ENCODE results near the gene ELMOD3. TPM values are rescaled to one million over a fixed set of nuclear protein-coding genes. Genes with fewer than 3 reads are reported as not detected.

Gene ELMOD3
- polyA plus RNA-seq, 1 of the 3 experiments (the other 2 are of a cell fraction), result 15.4 TPM

- Histone ChIP-seq H3K36me3 (replicated peaks in 1 of 2; ENCODE audit: control insufficient read depth in 1 of 2, insufficient read depth in 2 of 2, low read length in 1 of 2) (no peaks in the 10 kb centered on the region), H3K4me3 (ENCODE audit: low read depth in 2 of 2, low read length in 1 of 2) (no peak overlapping the region), H4K20me1 (ENCODE audit: insufficient read depth) (no peaks in the 10 kb centered on the region), H3K79me2 (ENCODE audit: insufficient read depth) (no peaks in the 10 kb centered on the region), H3K27ac (ENCODE audit: low read depth in 2 of 2, low read length in 1 of 2) (no peak overlapping the region), H3K9me2 (no peaks in the 10 kb centered on the region), H3K9me3 (no peaks in the 10 kb centered on the region), H3K9ac (no peak overlapping the region), H3F3A (replicated peaks; ENCODE audit: insufficient read depth) (no peaks in the 10 kb centered on the region), H3K4me1 (ENCODE audit: control insufficient read depth in 1 of 2, insufficient read depth in 2 of 2, low read depth in 1 of 2, low read length in 1 of 2) (peaks cover 0 to 46% of the 10 kb centered on the region in 2 experiments; a peak in 2 of 4 replicates), H3K4me2 (no peak overlapping the region), H2AFZ (ENCODE audit: low read depth) (no peak overlapping the region), H3K27me3 (ENCODE audit: insufficient read depth) (no peaks in the 10 kb centered on the region)
- POLR2A ChIA-PET, result interaction anchor here (1.6 to 4.8 kb wide), 2 partner anchors 110 to 116 kb away, joined by 6 to 54 read pairs; partner anchors contain the start of gene MAT2A
- CTCF ChIA-PET, result interaction anchor here (0.8 to 4.7 kb wide), 3 partner anchors 9 to 121 kb away, joined by 3 to 43 read pairs (median 28); no protein-coding TSS in a partner anchor
- DNase-seq, result no peak
- TF ChIP-seq FOSL2 (IDR thresholded peaks at IDR 0.05; ENCODE audit: borderline replicate concordance, low read depth) (no peak), RAD21 (IDR thresholded peaks at IDR 0.05; ENCODE audit: low read length) (no peak), FOXJ3 (CRISPR knock-in tag; IDR thresholded peaks at IDR 0.05) (no peak), SMC3 (IDR thresholded peaks at IDR 0.05; ENCODE audit: low read depth, low read length) (no peak), NFIC (IDR thresholded peaks at IDR 0.05; ENCODE audit: borderline replicate concordance) (no peak), MEF2A (IDR thresholded peaks at IDR 0.05; ENCODE audit: borderline replicate concordance, low read depth) (no peak), CTCF (IDR thresholded peaks at IDR 0.05) (no peak), RCOR1 (IDR thresholded peaks at IDR 0.05; ENCODE audit: low read length) (no peak), EP300 (IDR thresholded peaks at IDR 0.05; ENCODE audit: borderline replicate concordance in 1 of 2, low read depth in 1 of 2, low read length in 1 of 2) (no peak), YY1 (IDR thresholded peaks at IDR 0.05; ENCODE audit: low read depth) (no peak), ELF1 (IDR thresholded peaks at IDR 0.05) (no peak), TCF12 (IDR thresholded peaks at IDR 0.05) (no peak)
- WGBS (ENCODE audit: low lambda C conversion rate), result 92% methylated on average over 2 of the region's 2 CpGs
Observed at GRCh38 chr2:85429924-85430289, 75.3 kb downstream of the ELMOD3 start.

GRCh38 chr2:85430752-85431569 is 76.4 kb downstream of the ELMOD3 start:
- H3K27ac ChIP-seq (ENCODE audit: low read depth in 2 of 2, low read length in 1 of 2), result no peak overlapping the region; a peak in 1 of 4 replicates
- no peak overlapping the region for H3K4me2 ChIP-seq

More at GRCh38 chr2:85430752-85431569, 76.4 kb downstream of the ELMOD3 start:
- Histone ChIP-seq H3K79me2 (ENCODE audit: insufficient read depth) (no peaks in the 10 kb centered on the region), H3K27me3 (ENCODE audit: insufficient read depth) (no peaks in the 10 kb centered on the region), H4K20me1 (ENCODE audit: insufficient read depth) (no peaks in the 10 kb centered on the region), H3K4me1 (ENCODE audit: control insufficient read depth in 1 of 2, insufficient read depth in 2 of 2, low read depth in 1 of 2, low read length in 1 of 2) (peaks cover 0 to 56% of the 10 kb centered on the region in 2 experiments; a peak in 2 of 4 replicates), H3K9me2 (no peaks in the 10 kb centered on the region), H3K9ac (no peak overlapping the region), H3K4me3 (ENCODE audit: low read depth in 2 of 2, low read length in 1 of 2) (no peak overlapping the region), H3K36me3 (replicated peaks in 1 of 2; ENCODE audit: control insufficient read depth in 1 of 2, insufficient read depth in 2 of 2, low read length in 1 of 2) (no peaks in the 10 kb centered on the region), H3F3A (replicated peaks; ENCODE audit: insufficient read depth) (no peaks in the 10 kb centered on the region), H2AFZ (ENCODE audit: low read depth) (no peak overlapping the region), H3K9me3 (no peaks in the 10 kb centered on the region)
- POLR2A ChIA-PET, result interaction anchor here (1.4 to 4.8 kb wide), 3 partner anchors 93 to 113 kb away, joined by 5 to 54 read pairs (median 43); partner anchors contain the start of gene MAT2A
- DNase-seq, result peak; percentile 79
- 70% methylated on average over 15 of the region's 16 CpGs for WGBS (ENCODE audit: low lambda C conversion rate)
- CTCF ChIA-PET, result interaction anchor here (0.8 to 4.7 kb wide), 4 partner anchors 10 to 120 kb away, joined by 3 to 43 read pairs (median 19); partner anchors contain the start of gene MAT2A
- no peak for TF ChIP-seq ELF1 (IDR thresholded peaks at IDR 0.05)
